ENCODE results near the gene LGALS3BP. TPM values are rescaled to one million over a fixed set of nuclear protein-coding genes. Genes with fewer than 3 reads are reported as not detected.

LGALS3BP gene
- total and polyA plus RNA-seq, 2 of the 8 experiments (the other 6 are each of a cell fraction or from before 2014, with no cell fraction given), result 56.1 to 61.6 TPM

- TF ChIP-seq CHD7 (IDR thresholded peaks at IDR 0.05; ENCODE audit: insufficient replicate concordance, low read length) (no peak), BACH1 (IDR thresholded peaks at IDR 0.05; ENCODE audit: low read length) (no peak), GTF2F1 (IDR thresholded peaks at IDR 0.05; ENCODE audit: borderline replicate concordance, low read depth, low read length) (no peak), POLR2AphosphoS5 (IDR thresholded peaks at IDR 0.05; ENCODE audit: low read depth, low read length) (no peak), RFX5 (IDR thresholded peaks at IDR 0.05; ENCODE audit: borderline replicate concordance, low read depth, low read length) (no peak), BRCA1 (IDR thresholded peaks at IDR 0.05; ENCODE audit: low read depth, low read length) (no peak)
These were observed 16.2 kb upstream of the LGALS3BP start (continued) for GRCh38 chr17:78995761-78996451.

Data from H1 (cell line).